Measurements from ENCODE around the gene NUDT5. TPM values are rescaled to one million over a fixed set of nuclear protein-coding genes. Genes with fewer than 3 reads are reported as not detected.

The NUDT5 gene
- total and polyA plus RNA-seq, 2 of the 8 experiments (the other 6 are each of a cell fraction or from before 2014, with no cell fraction given): 130 to 134 TPM

DNA sequence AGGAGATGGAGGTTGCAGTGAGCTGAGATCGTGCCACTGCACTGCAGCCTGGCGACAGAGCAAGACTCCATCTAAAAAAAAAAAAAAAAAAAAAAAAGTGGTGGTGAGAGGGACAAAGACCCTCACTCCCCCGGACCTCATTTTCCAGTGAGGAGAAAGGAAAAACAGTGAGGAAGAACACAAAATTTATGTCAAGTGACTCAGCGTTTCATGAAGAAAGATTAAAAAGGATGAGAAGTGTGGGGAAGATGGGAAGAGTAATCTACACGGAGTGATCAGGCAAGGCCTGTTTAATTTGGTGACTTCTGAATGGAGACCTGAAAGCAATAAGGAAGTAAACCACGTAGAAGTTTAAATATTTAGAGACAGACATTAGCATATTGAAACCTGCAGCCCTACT is 7.0 kb downstream of the NUDT5 start (continued):
- TF ChIP-seq CHD7 (IDR thresholded peaks at IDR 0.05; ENCODE audit: insufficient replicate concordance, low read length) (no peak), JUN (IDR thresholded peaks at IDR 0.05; ENCODE audit: low read depth, low read length) (no peak), RXRA (IDR thresholded peaks at IDR 0.05; ENCODE audit: insufficient read depth, low read depth, low read length) (no peak), EP300 (IDR thresholded peaks at IDR 0.05; ENCODE audit: borderline replicate concordance in 1 of 2, low read depth in 2 of 2, low read length in 2 of 2) (no peak), E2F6 (IDR thresholded peaks at IDR 0.05) (no peak)
- TF ChIP-seq, protein P1, sequence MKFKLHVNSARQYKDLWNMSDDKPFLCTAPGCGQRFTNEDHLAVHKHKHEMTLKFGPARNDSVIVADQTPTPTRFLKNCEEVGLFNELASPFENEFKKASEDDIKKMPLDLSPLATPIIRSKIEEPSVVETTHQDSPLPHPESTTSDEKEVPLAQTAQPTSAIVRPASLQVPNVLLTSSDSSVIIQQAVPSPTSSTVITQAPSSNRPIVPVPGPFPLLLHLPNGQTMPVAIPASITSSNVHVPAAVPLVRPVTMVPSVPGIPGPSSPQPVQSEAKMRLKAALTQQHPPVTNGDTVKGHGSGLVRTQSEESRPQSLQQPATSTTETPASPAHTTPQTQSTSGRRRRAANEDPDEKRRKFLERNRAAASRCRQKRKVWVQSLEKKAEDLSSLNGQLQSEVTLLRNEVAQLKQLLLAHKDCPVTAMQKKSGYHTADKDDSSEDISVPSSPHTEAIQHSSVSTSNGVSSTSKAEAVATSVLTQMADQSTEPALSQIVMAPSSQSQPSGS (IDR thresholded peaks at IDR 0.05; ENCODE audit: low read length): no peak

All from H1 (cell line).